A673 (cell line): ENCODE results near the gene CYP46A1. TPM values are rescaled to one million over a fixed set of nuclear protein-coding genes. Genes with fewer than 3 reads are reported as not detected.

ENCODE experiments used
- BruUV-seq: library from RNA; stranded (reverse); fragments of 400-500 nt; replicated peaks from 2 replicates; lab custom pipeline; 2021; lab: Mats Ljungman, UMichigan
- CTCF ChIA-PET: fragments of 300-600 bp; sonication (Branson Sonifier 250); formaldehyde crosslinking; loops from one replicate; lab custom pipeline; 2022; ENCODE audit warnings: antibody characterized with exemption; lab: Charles Lee
- POLR2A ChIA-PET: fragments of 300-600 bp; sonication (Branson Sonifier 250); formaldehyde crosslinking; loops from one replicate; lab custom pipeline; 2022; ENCODE audit warnings: antibody characterized with exemption; ENCODE audit not compliant: low non-redundant PET; lab: Charles Lee
- DNase-seq: peaks from one replicate; pipeline ENCODE4 v3.0.0-alpha.2; 2015; ENCODE audit warnings: low spot score
- H3K27ac ChIP-seq: fragments of 200-600 bp; sonication (generic); 2 replicates; pipeline ENCODE4 v1.5.1; 2016; ENCODE audit warnings: mixed run types, low read depth, mild to moderate bottlenecking, mixed read lengths, antibody characterized with exemption, low read length; ENCODE audit not compliant: poor library complexity, severe bottlenecking
- H3K27me3 ChIP-seq: fragments of 200-600 bp; sonication (generic); replicated peaks from 2 replicates; pipeline ENCODE4 v1.6.1; 2017; ENCODE audit warnings: mixed run types, low read depth, mild to moderate bottlenecking, mixed read lengths, antibody characterized with exemption, low read length; ENCODE audit not compliant: insufficient read depth, poor library complexity
- H3K36me3 ChIP-seq: fragments of 200-600 bp; sonication (generic); 2 replicates; pipeline ENCODE4 v1.6.1; 2016; ENCODE audit warnings: mixed run types, mild to moderate bottlenecking, mixed read lengths, antibody characterized with exemption, low read length; ENCODE audit not compliant: insufficient read depth, poor library complexity, severe bottlenecking
- H3K4me1 ChIP-seq: fragments of 200-600 bp; sonication (generic); 2 replicates; pipeline ENCODE4 v1.6.1; 2017; ENCODE audit warnings: mixed run types, mild to moderate bottlenecking, mixed read lengths, antibody characterized with exemption, low read length; ENCODE audit not compliant: insufficient read depth, poor library complexity, severe bottlenecking
- H3K4me3 ChIP-seq: fragments of 200-600 bp; sonication (generic); 2 replicates; pipeline ENCODE4 v1.5.1; 2016; ENCODE audit warnings: low read depth, mixed run types, mild to moderate bottlenecking, mixed read lengths, low read length; ENCODE audit not compliant: poor library complexity, severe bottlenecking
- H3K9me3 ChIP-seq: fragments of 200-600 bp; sonication (generic); 2 replicates; pipeline ENCODE4 v1.6.1; 2016; ENCODE audit warnings: mixed run types, low read depth, mild to moderate bottlenecking, mixed read lengths, antibody characterized with exemption, low read length; ENCODE audit not compliant: poor library complexity, severe bottlenecking
- EZH2 ChIP-seq: fragments of 200-600 bp; sonication (generic); IDR thresholded peaks from 2 replicates; pipeline ENCODE4 v1.6.1; 2017; ENCODE audit warnings: borderline replicate concordance, low read depth, mild to moderate bottlenecking, mixed read lengths, antibody characterized with exemption, low read length; ENCODE audit not compliant: poor library complexity, severe bottlenecking
- intact Hi-C: fragments of 100-400 bp; cut with micrococcal nuclease; formaldehyde crosslinking; loops from one replicate; pipeline ENCODE4 v1.10.0; 2022; ENCODE audit not compliant: unreplicated experiment
- total RNA-seq: library from RNA; stranded (reverse); gene quantifications from 2 replicates; pipeline ENCODE4 v1.2.3, GENCODE V29; 2021
- TF ChIP-seq, protein P1 (sequence below): fragments of 300-800, 200-600 bp; sonication (generic); conservative IDR thresholded peaks from 2 replicates; pipeline ENCODE4 v1.5.1; 2017; ENCODE audit warnings: low read depth, mild to moderate bottlenecking, antibody characterized with exemption, low read length, moderate library complexity, mixed read lengths

CYP46A1 gene
- total RNA-seq, 1 experiment from 2014 or later = not detected

GRCh38 chr14:99764222-99764706 is 80.2 kb downstream of the CYP46A1 start:
- Histone ChIP-seq H3K36me3 (no peaks in the 10 kb centered on the region), H3K27ac (no peak overlapping the region), H3K27me3 (no peaks in the 10 kb centered on the region), H3K4me3 (no peak overlapping the region), H3K9me3 (no peaks in the 10 kb centered on the region), H3K4me1 (no peaks in the 10 kb centered on the region)
- DNase-seq = no peak
- no TSS peak for BruUV-seq
- ChIA-PET POLR2A (no interaction called here), CTCF (no interaction called here)
- TF ChIP-seq, protein P1, sequence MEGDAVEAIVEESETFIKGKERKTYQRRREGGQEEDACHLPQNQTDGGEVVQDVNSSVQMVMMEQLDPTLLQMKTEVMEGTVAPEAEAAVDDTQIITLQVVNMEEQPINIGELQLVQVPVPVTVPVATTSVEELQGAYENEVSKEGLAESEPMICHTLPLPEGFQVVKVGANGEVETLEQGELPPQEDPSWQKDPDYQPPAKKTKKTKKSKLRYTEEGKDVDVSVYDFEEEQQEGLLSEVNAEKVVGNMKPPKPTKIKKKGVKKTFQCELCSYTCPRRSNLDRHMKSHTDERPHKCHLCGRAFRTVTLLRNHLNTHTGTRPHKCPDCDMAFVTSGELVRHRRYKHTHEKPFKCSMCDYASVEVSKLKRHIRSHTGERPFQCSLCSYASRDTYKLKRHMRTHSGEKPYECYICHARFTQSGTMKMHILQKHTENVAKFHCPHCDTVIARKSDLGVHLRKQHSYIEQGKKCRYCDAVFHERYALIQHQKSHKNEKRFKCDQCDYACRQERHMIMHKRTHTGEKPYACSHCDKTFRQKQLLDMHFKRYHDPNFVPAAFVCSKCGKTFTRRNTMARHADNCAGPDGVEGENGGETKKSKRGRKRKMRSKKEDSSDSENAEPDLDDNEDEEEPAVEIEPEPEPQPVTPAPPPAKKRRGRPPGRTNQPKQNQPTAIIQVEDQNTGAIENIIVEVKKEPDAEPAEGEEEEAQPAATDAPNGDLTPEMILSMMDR = no peak
- no peak for TF ChIP-seq EZH2
- intact Hi-C loops = no loop called here

- POLR2A ChIA-PET = no interaction called here
- no peak overlapping the region for H3K27ac ChIP-seq
- BruUV-seq = no TSS peak
- no peaks in the 10 kb centered on the region for H3K27me3 ChIP-seq
- H3K36me3 ChIP-seq = no peaks in the 10 kb centered on the region
- CTCF ChIA-PET = interaction anchor here (0.7 kb wide), 1 partner anchor 177 kb away, joined by 12 read pairs; no protein-coding TSS in a partner anchor
- no peak overlapping the region for H3K4me3 ChIP-seq
- H3K4me1 ChIP-seq = no peaks in the 10 kb centered on the region
- peak; percentile 22 for DNase-seq
- no peak for TF ChIP-seq EZH2
- TF ChIP-seq, protein P1 = no peak
- intact Hi-C loops = no loop called here
- H3K9me3 ChIP-seq = no peaks in the 10 kb centered on the region
Observed at GRCh38 chr14:99768381-99768780, 84.3 kb downstream of the CYP46A1 start.

- Histone ChIP-seq H3K4me3 (no peak overlapping the region), H3K36me3 (no peaks in the 10 kb centered on the region), H3K27ac (no peak overlapping the region), H3K9me3 (no peaks in the 10 kb centered on the region), H3K4me1 (peaks cover 1% of the 10 kb centered on the region), H3K27me3 (no peaks in the 10 kb centered on the region)
- no TSS peak for BruUV-seq
- no peak for TF ChIP-seq EZH2
- TF ChIP-seq, protein P1 = no peak
- intact Hi-C loops = no loop called here
- DNase-seq = no peak
- ChIA-PET CTCF (interaction anchor here (0.7 kb wide), 1 partner anchor 177 kb away, joined by 12 read pairs; no protein-coding TSS in a partner anchor), POLR2A (no interaction called here)
Observed at GRCh38 chr14:99769123-99769522, 85.0 kb downstream of the CYP46A1 start.
